ENCODE data around the gene OTULINL. TPM values are rescaled to one million over a fixed set of nuclear protein-coding genes. Genes with fewer than 3 reads are reported as not detected.

Gene OTULINL
- total RNA-seq, 2 experiments from 2014 or later = 2.6 to 2.7 TPM

DNA sequence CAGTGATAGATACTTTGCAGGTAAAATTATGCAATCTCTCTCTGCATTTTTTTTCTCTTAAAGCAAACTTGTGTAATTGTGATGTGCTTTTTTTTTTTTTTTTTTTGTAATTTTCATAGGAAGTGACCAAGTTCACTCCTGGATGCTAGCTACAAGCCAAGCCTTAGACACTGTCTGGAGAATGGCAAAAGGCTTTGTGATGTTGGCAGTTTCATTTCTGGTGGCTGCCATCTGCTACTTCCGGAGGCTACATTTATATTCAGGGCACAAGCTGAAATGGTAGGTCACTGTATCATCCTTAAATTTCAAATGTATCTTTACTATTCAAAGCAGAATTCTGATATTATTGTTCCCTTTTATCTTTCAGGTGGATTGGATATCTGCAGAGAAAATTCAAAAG lies 19.3 kb downstream of the OTULINL start:
- Histone ChIP-seq H3K79me2 (ENCODE audit: insufficient read depth, low read depth, low read length) (no peaks in the 10 kb centered on the region), H4K20me1 (ENCODE audit: insufficient read depth, low read length) (no peaks in the 10 kb centered on the region), H3K9me3 (ENCODE audit: low read length) (no peaks in the 10 kb centered on the region), H3K4me2 (ENCODE audit: low read length) (no peak overlapping the region), H3K36me3 (ENCODE audit: insufficient read depth, low read length) (no peaks in the 10 kb centered on the region), H3K4me1 (ENCODE audit: insufficient read depth, low read length, poor library complexity, severe bottlenecking) (peaks cover 3% of the 10 kb centered on the region), H3K27ac (ENCODE audit: low read depth, low read length, poor library complexity, severe bottlenecking) (no peak overlapping the region), H2AFZ (ENCODE audit: low read length) (no peak overlapping the region), H3K9me2 (ENCODE audit: insufficient read depth, low read length) (no peaks in the 10 kb centered on the region), H3K4me3 (ENCODE audit: low read depth, low read length, poor library complexity, severe bottlenecking) (no peak overlapping the region)
- ChIA-PET CTCF (ENCODE audit: unreplicated experiment) (no interaction called here), POLR2A (interaction anchor here (0.5 kb wide), 1 partner anchor 48 kb away, joined by 3 read pairs; no protein-coding TSS in a partner anchor)
- no peak for DNase-seq (ENCODE audit: low spot score)
- TF ChIP-seq EZH2phosphoT487 (IDR thresholded peaks at IDR 0.05; ENCODE audit: borderline replicate concordance, low read depth, low read length) (no peak), CTCF (conservative IDR thresholded peaks at IDR 0.05; ENCODE audit: low read length) (no peak)
- no TSS peak for BruUV-seq (replicated peaks)
- intact Hi-C loops (cut with micrococcal nuclease; ENCODE audit: unreplicated experiment) = no loop called here

DNA sequence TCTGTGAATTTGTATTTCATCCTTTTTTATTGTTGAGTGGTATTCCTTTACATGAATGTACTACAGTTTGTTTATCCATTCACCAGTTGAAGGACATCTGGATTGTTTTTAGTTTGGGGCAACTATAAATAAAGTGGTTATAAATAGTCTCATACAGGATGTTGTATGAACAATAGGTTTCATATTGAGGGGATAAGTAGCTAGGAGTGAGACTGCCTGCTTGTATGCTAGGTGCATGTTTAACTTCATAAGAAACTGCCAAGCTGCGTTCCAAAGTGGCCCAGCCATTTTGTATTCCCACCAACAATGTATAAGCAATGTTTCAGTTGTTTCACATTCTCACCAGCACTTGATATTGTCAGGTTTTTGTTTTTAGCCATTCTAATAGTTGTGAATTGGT lies 21.5 kb downstream of the OTULINL start:
- intact Hi-C loops (cut with micrococcal nuclease; ENCODE audit: unreplicated experiment) = no loop called here
- BruUV-seq (replicated peaks) = no TSS peak
- Histone ChIP-seq H3K4me3 (ENCODE audit: low read depth, low read length, poor library complexity, severe bottlenecking) (no peak overlapping the region), H4K20me1 (ENCODE audit: insufficient read depth, low read length) (no peaks in the 10 kb centered on the region), H3K9me3 (ENCODE audit: low read length) (no peaks in the 10 kb centered on the region), H3K9me2 (ENCODE audit: insufficient read depth, low read length) (no peaks in the 10 kb centered on the region), H3K27ac (ENCODE audit: low read depth, low read length, poor library complexity, severe bottlenecking) (no peak overlapping the region), H2AFZ (ENCODE audit: low read length) (no peak overlapping the region), H3K4me2 (ENCODE audit: low read length) (no peak overlapping the region), H3K79me2 (ENCODE audit: insufficient read depth, low read depth, low read length) (no peaks in the 10 kb centered on the region), H3K4me1 (ENCODE audit: insufficient read depth, low read length, poor library complexity, severe bottlenecking) (no peaks in the 10 kb centered on the region), H3K36me3 (ENCODE audit: insufficient read depth, low read length) (no peaks in the 10 kb centered on the region)
- TF ChIP-seq EZH2phosphoT487 (IDR thresholded peaks at IDR 0.05; ENCODE audit: borderline replicate concordance, low read depth, low read length) = no peak
- no peak for DNase-seq (ENCODE audit: low spot score)
- CTCF ChIA-PET (ENCODE audit: unreplicated experiment) = no interaction called here
- POLR2A ChIA-PET = no interaction called here

GRCh38 chr5:14607104-14607503 lies 25.5 kb downstream of the OTULINL start:
- intact Hi-C loops (cut with micrococcal nuclease; ENCODE audit: unreplicated experiment) = no loop called here
- ChIA-PET CTCF (ENCODE audit: unreplicated experiment) (no interaction called here), POLR2A (interaction anchor here (1.2 kb wide), 1 partner anchor 14 kb away, joined by 3 read pairs; no protein-coding TSS in a partner anchor)
- no peak overlapping the region for H3K4me2 ChIP-seq (ENCODE audit: low read length)
- no peaks in the 10 kb centered on the region for H3K9me2 ChIP-seq (ENCODE audit: insufficient read depth, low read length)
- H3K4me1 ChIP-seq (ENCODE audit: insufficient read depth, low read length, poor library complexity, severe bottlenecking) = no peaks in the 10 kb centered on the region
- no peak overlapping the region for H3K4me3 ChIP-seq (ENCODE audit: low read depth, low read length, poor library complexity, severe bottlenecking)
- no peaks in the 10 kb centered on the region for H4K20me1 ChIP-seq (ENCODE audit: insufficient read depth, low read length)
- TF ChIP-seq EZH2phosphoT487 (IDR thresholded peaks at IDR 0.05; ENCODE audit: borderline replicate concordance, low read depth, low read length) = no peak
- no peak for TF ChIP-seq CTCF (conservative IDR thresholded peaks at IDR 0.05; ENCODE audit: low read length)
- no peak overlapping the region for H3K27ac ChIP-seq (ENCODE audit: low read depth, low read length, poor library complexity, severe bottlenecking)
- no peaks in the 10 kb centered on the region for H3K79me2 ChIP-seq (ENCODE audit: insufficient read depth, low read depth, low read length)
- no peaks in the 10 kb centered on the region for H3K36me3 ChIP-seq (ENCODE audit: insufficient read depth, low read length)
- BruUV-seq (replicated peaks) = no TSS peak
- DNase-seq (ENCODE audit: low spot score) = no peak
- no peaks in the 10 kb centered on the region for H3K9me3 ChIP-seq (ENCODE audit: low read length)
- H2AFZ ChIP-seq (ENCODE audit: low read length) = no peak overlapping the region
